Uterus (tissue), 2 donors: ENCODE results near the gene PRDM15.

ENCODE experiments used
- POLR2A ChIP-seq, 2 donors: fragments of 450-650 bp; IDR thresholded peaks; one replicate each; pipeline ENCODE4 v1.6.1; 2016; ENCODE audit warnings: antibody characterized with exemption in 2 of 2, mild to moderate bottlenecking in 1 of 2, moderate library complexity in 1 of 2
- TF ChIP-seq, protein P1 (sequence below), 4 experiments: fragments of 200-600 bp in 2 of 4; fragments of 450-650 bp in 2 of 4; sonication (generic) in 2 of 4; IDR thresholded peaks; one replicate each; pipeline ENCODE4 v1.5.1; 2016 to 2019; ENCODE audit warnings: antibody characterized with exemption in 4 of 4, mild to moderate bottlenecking in 2 of 4, moderate library complexity in 1 of 4

DNA sequence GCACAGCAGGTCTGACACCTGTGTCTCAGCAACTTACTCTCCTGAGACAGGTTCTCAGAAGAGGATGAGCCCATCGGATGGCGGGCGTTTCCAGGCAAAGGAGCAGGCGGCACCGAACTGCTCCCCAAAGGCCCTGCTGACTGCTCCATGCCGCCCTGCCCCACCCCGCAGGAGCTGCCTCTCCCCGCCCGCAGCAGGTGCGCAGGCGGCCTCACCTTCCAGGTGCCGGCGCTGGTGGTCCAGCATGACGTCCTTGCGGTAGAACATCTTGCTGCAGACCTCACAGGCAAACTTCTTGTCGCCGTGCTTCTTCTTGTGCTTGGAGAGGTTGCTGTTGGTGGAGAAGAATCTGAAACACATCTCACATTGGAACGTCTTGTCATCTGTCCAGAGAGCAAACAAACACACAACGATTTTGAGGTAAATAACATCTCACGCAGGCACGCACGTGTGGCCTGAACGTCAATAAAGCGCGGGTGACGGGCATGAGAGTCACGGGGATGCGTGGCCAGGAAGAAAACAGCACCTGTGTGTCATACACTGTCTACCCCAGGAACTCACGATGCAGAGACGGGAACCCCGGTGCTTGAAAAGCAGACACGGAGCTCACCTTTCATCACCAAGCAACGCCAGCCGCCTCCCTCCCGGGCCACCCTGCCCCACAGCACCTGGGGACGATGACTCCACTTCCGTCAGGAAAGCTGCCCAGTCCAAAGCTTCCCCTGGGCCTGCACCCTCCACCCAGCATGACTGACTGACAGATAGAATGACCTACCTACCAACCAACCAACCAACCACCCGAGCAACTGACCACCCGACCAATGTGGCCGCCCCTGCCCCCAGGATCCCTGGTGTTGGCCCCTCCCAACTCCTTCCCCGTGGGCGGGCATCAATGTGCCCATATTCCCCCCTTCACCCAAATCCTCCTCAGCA is 50.9 kb downstream of the PRDM15 start:
- TF ChIP-seq, protein P1, sequence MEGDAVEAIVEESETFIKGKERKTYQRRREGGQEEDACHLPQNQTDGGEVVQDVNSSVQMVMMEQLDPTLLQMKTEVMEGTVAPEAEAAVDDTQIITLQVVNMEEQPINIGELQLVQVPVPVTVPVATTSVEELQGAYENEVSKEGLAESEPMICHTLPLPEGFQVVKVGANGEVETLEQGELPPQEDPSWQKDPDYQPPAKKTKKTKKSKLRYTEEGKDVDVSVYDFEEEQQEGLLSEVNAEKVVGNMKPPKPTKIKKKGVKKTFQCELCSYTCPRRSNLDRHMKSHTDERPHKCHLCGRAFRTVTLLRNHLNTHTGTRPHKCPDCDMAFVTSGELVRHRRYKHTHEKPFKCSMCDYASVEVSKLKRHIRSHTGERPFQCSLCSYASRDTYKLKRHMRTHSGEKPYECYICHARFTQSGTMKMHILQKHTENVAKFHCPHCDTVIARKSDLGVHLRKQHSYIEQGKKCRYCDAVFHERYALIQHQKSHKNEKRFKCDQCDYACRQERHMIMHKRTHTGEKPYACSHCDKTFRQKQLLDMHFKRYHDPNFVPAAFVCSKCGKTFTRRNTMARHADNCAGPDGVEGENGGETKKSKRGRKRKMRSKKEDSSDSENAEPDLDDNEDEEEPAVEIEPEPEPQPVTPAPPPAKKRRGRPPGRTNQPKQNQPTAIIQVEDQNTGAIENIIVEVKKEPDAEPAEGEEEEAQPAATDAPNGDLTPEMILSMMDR (IDR thresholded peaks at IDR 0.05) = no peak
- TF ChIP-seq POLR2A (IDR thresholded peaks at IDR 0.05) = no peak
